ENCODE measurements around the gene BEND5.

BEND5 gene

DNA sequence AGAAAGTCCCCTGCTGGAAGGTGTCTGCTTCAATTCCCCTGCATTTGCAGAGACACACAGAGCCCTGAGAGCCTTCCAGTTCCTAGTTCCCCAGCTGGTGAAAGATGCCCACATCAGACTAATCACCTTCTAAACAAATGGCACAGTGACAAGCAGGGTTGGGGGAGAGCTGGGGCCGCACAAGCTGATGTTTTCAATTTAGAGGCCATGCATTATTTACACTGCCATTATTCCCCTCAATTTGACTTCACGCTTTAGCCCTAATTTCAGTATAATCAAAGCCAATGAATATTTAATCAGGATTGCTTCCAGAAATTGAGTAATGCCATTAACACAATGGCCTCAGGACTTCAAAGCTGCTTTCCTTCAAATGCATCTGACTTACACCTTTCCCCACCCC, 81.5 kb downstream of the BEND5 start:
- no peaks in the 10 kb centered on the region for H3K27me3 ChIP-seq (ENCODE audit: control insufficient read depth, insufficient read depth, low read length)
- H3K36me3 ChIP-seq (ENCODE audit: control insufficient read depth, insufficient read depth, low read length): no peaks in the 10 kb centered on the region
- no peaks in the 10 kb centered on the region for H3K4me1 ChIP-seq (ENCODE audit: control insufficient read depth, insufficient read depth, low read length)
- no peak overlapping the region for H3K27ac ChIP-seq (ENCODE audit: low read length)
- no CpG with 5 or more reads among the region's 2 CpGs for WGBS (ENCODE audit: insufficient coverage, insufficient read length)
- no peaks in the 10 kb centered on the region for H3K9me3 ChIP-seq (ENCODE audit: control insufficient read depth, insufficient read depth, low read length)
- no peak for DNase-seq (ENCODE audit: low read depth, low spot score)
- no peak overlapping the region for H3K4me3 ChIP-seq (ENCODE audit: low read length)

DNA sequence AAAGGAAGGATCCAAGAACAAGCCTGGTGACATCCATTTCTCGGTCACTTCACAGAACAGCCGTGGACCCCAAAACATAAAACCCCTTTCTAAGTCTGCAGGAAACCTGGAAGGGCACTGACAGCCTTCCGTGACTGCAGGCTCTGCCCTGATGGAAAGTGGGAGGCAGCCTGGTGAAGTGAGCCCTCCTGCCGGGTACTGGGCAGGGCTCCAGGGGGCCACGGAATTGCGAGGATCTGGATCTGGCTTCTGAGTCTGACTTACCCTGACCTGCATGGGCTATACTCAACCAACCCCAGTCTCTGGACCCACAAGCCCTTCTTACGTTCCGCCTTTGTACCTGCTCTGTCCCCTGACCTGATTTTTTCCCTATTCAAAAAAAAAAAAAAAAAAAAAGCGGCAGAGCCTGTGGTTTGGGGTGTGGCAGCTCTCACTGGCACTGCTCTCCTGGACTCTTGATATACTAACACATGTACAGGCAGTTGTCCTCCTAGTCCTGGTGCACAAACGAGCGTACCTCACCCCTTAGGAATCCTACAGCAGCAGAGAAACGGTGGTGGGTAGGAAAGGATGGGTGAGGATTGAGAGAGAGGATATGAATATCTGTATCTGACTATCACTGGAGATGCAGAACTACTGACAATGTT, 82.9 kb downstream of the BEND5 start:
- Histone ChIP-seq H3K9me3 (ENCODE audit: control insufficient read depth, insufficient read depth, low read length) (no peaks in the 10 kb centered on the region), H3K4me1 (ENCODE audit: control insufficient read depth, insufficient read depth, low read length) (no peaks in the 10 kb centered on the region), H3K36me3 (ENCODE audit: control insufficient read depth, insufficient read depth, low read length) (no peaks in the 10 kb centered on the region), H3K27me3 (ENCODE audit: control insufficient read depth, insufficient read depth, low read length) (no peaks in the 10 kb centered on the region), H3K4me3 (ENCODE audit: low read length) (no peak overlapping the region), H3K27ac (ENCODE audit: low read length) (no peak overlapping the region)
- no peak for DNase-seq (ENCODE audit: low read depth, low spot score)
- no CpG with 5 or more reads among the region's 12 CpGs for WGBS (ENCODE audit: insufficient coverage, insufficient read length)

DNA sequence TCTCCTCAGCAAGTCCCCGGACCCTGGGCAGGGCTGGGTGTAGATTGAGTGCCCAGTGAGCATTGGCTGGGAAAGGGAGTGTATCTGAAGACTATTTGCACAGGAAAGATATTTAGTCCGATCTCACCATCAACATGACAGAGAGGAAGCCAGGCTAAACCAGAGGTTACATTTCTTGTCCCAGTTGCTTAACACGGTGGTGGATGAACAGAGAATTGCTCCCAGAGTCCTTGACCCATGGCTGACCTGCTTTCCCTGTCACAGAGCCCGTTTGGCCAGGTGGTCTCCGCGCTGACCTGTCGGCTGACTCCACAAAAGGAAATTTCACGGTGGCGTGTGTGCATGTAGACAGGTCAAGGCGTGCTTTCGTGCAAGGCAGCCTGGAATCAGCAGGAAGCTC, 83.5 kb downstream of the BEND5 start:
- no peaks in the 10 kb centered on the region for H3K4me1 ChIP-seq (ENCODE audit: control insufficient read depth, insufficient read depth, low read length)
- no peak overlapping the region for H3K27ac ChIP-seq (ENCODE audit: low read length)
- no CpG with 5 or more reads among the region's 11 CpGs for WGBS (ENCODE audit: insufficient coverage, insufficient read length)
- H3K9me3 ChIP-seq (ENCODE audit: control insufficient read depth, insufficient read depth, low read length): no peaks in the 10 kb centered on the region
- no peak overlapping the region for H3K4me3 ChIP-seq (ENCODE audit: low read length)
- no peak for DNase-seq (ENCODE audit: low read depth, low spot score)
- no peaks in the 10 kb centered on the region for H3K36me3 ChIP-seq (ENCODE audit: control insufficient read depth, insufficient read depth, low read length)
- no peaks in the 10 kb centered on the region for H3K27me3 ChIP-seq (ENCODE audit: control insufficient read depth, insufficient read depth, low read length)

DNA sequence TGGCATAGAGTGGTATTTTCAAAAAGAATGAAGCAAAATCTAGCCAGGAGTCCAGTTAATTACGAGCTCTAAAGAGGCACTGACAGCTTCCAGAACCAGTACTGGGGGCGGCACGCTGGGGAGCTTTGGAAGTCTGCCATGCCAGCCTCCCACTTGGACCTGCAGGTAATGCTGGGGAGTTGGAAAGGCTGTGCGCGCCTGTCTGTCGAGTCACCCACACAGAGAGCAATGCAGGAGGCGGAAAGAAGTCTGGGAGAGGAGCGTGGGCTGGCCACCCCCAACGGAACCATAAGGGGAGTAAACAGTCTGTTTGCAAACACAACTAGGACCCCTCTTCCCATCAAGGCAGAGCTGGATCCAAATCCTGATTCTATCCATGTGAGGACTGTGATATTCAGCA, 84.5 kb downstream of the BEND5 start:
- H3K9me3 ChIP-seq (ENCODE audit: control insufficient read depth, insufficient read depth, low read length): no peaks in the 10 kb centered on the region
- no CpG with 5 or more reads among the region's 9 CpGs for WGBS (ENCODE audit: insufficient coverage, insufficient read length)
- H3K27ac ChIP-seq (ENCODE audit: low read length): no peak overlapping the region
- H3K4me1 ChIP-seq (ENCODE audit: control insufficient read depth, insufficient read depth, low read length): no peaks in the 10 kb centered on the region
- no peak for DNase-seq (ENCODE audit: low read depth, low spot score)
- H3K27me3 ChIP-seq (ENCODE audit: control insufficient read depth, insufficient read depth, low read length): no peaks in the 10 kb centered on the region
- no peaks in the 10 kb centered on the region for H3K36me3 ChIP-seq (ENCODE audit: control insufficient read depth, insufficient read depth, low read length)
- no peak overlapping the region for H3K4me3 ChIP-seq (ENCODE audit: low read length)

DNA sequence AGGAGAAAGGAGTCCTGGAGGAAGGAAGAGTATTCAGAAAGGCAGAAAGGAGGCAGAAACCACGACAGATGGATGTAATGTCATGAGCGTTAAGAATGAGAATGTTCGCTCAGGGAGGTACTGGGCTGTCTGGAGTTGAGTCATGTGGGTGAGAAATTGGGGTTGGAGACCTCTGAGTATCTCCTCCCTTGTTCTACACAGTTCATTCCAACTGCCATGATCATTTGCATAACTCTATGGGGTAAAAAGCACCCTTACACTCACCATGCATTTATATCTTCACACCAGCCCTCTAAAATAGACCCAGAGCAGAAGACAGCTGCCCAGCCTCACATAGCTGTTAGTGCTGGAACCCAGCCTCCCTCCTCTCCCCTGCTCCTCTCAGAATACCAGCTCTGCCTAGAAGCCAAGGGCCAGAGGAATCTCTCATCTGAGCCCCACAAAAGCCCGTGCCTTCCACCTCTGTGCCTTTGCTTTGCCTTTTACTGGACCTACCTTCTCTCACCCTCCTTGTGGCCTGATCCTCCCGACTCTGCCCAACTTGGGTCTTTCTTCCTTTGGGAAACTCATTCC, 85.2 kb downstream of the BEND5 start:
- no peak for DNase-seq (ENCODE audit: low read depth, low spot score)
- Histone ChIP-seq H3K9me3 (ENCODE audit: control insufficient read depth, insufficient read depth, low read length) (no peaks in the 10 kb centered on the region), H3K36me3 (ENCODE audit: control insufficient read depth, insufficient read depth, low read length) (no peaks in the 10 kb centered on the region), H3K4me1 (ENCODE audit: control insufficient read depth, insufficient read depth, low read length) (no peaks in the 10 kb centered on the region), H3K4me3 (ENCODE audit: low read length) (no peak overlapping the region), H3K27ac (ENCODE audit: low read length) (no peak overlapping the region), H3K27me3 (ENCODE audit: control insufficient read depth, insufficient read depth, low read length) (no peaks in the 10 kb centered on the region)
- no CpG with 5 or more reads among the region's 5 CpGs for WGBS (ENCODE audit: insufficient coverage, insufficient read length)

DNA sequence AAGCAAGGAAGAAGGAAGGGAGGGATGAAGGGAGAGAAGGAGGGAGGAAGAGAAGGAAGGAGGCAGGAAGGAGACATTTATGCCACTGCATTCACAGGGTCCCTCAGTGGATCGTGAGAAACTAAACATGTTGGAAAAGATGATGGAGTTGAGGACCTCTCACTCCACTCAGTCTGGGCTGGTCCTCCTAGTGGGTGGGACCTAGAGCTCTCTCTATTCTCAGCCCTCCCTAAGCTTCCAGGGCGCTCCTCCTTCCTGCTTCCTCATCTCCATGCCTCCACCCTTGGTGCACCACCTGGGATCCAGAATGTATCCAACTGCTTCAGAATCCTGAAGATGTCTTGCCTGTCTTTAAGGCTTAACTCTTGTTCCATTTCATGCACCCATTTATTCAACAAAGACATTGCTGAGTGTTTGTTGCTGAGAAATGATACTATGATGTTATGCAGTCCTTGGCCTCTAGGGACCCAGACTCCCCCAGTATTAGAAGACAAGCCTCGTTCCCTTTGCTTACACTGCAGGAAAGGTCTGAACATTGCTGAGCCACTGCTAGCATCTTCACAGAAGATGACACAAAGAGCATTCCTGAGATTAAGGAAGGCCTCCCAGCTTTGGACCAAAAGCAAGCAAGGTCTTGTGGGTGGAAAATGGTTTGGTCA, 88.5 kb downstream of the BEND5 start:
- no CpG with 5 or more reads among the region's 3 CpGs for WGBS (ENCODE audit: insufficient coverage, insufficient read length)
- no peak overlapping the region for H3K27ac ChIP-seq (ENCODE audit: low read length)
- no peaks in the 10 kb centered on the region for H3K36me3 ChIP-seq (ENCODE audit: control insufficient read depth, insufficient read depth, low read length)
- H3K27me3 ChIP-seq (ENCODE audit: control insufficient read depth, insufficient read depth, low read length): no peaks in the 10 kb centered on the region
- H3K9me3 ChIP-seq (ENCODE audit: control insufficient read depth, insufficient read depth, low read length): no peaks in the 10 kb centered on the region
- H3K4me3 ChIP-seq (ENCODE audit: low read length): no peak overlapping the region
- no peak for DNase-seq (ENCODE audit: low read depth, low spot score)
- H3K4me1 ChIP-seq (ENCODE audit: control insufficient read depth, insufficient read depth, low read length): no peaks in the 10 kb centered on the region

DNA sequence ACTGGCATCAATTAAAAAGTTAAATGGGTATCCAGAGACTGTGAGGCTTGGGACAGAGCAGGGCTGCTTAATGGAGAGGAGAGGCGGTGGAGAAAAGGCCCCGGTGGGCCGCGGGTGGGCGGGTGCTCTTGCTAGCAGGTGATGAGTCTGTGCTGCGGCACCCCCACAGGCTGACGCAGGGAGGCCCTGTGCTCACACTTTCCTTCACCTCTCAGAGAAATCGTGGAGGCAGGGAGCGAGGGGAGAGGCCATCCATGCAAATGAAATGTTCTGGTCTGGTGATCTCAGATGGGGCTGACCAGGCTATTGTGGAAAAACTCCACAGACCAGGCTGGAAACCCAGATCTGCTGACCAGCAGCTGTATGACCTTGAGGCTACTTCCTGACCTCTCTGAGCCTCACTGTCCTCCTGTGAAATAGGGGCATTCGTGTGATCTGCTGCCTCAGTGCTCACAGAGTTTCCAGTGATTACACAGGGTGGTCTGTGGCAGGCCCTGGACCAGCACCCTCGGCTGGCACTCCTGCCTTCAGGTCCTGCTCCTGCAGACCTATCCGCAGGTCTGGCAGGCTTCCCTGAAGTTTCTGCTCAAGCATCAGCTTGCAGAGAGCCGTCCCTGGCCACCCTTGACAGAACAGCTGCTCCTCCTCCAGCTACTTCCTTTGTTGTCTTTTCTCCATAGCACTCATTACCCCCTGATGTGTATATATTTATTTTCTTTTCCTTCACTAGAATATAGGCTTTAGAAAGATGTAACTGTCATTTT, 89.2 kb downstream of the BEND5 start:
- H3K4me1 ChIP-seq (ENCODE audit: control insufficient read depth, insufficient read depth, low read length): no peaks in the 10 kb centered on the region
- H3K4me3 ChIP-seq (ENCODE audit: low read length): no peak overlapping the region
- DNase-seq (ENCODE audit: low read depth, low spot score): no peak
- H3K27ac ChIP-seq (ENCODE audit: low read length): no peak overlapping the region
- H3K27me3 ChIP-seq (ENCODE audit: control insufficient read depth, insufficient read depth, low read length): no peaks in the 10 kb centered on the region
- H3K9me3 ChIP-seq (ENCODE audit: control insufficient read depth, insufficient read depth, low read length): no peaks in the 10 kb centered on the region
- WGBS (ENCODE audit: insufficient coverage, insufficient read length): no CpG with 5 or more reads among the region's 13 CpGs
- no peaks in the 10 kb centered on the region for H3K36me3 ChIP-seq (ENCODE audit: control insufficient read depth, insufficient read depth, low read length)

DNA sequence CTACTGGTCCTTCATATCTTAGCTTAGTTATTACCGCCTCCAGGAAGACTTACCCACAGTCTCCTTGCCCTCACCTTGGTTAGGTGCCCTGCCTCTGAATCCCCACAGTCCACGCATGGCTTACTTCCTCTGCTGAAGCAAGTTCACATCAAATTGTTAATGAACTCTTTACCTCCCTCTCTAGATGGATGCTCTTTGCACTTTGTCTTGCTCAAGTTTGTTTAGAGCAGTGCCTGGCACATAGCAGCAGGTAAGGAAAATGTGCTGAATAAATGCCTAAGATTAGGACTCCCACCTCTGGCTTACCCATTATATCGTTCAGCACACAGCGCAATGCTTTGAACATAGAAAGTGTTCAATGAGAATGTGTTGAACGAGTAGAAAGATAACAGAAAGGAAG, 90.5 kb downstream of the BEND5 start:
- H3K36me3 ChIP-seq (ENCODE audit: control insufficient read depth, insufficient read depth, low read length): no peaks in the 10 kb centered on the region
- H3K9me3 ChIP-seq (ENCODE audit: control insufficient read depth, insufficient read depth, low read length): no peaks in the 10 kb centered on the region
- WGBS (ENCODE audit: insufficient coverage, insufficient read length): no CpG with 5 or more reads among the region's 5 CpGs
- no peak overlapping the region for H3K4me3 ChIP-seq (ENCODE audit: low read length)
- 0 out of 2 replicates have a peak, but pooled peaks cover 3% of the 10 kb centered on the region for H3K4me1 ChIP-seq (ENCODE audit: control insufficient read depth, insufficient read depth, low read length)
- no peaks in the 10 kb centered on the region for H3K27me3 ChIP-seq (ENCODE audit: control insufficient read depth, insufficient read depth, low read length)
- no peak overlapping the region for H3K27ac ChIP-seq (ENCODE audit: low read length)
- DNase-seq (ENCODE audit: low read depth, low spot score): no peak

DNA sequence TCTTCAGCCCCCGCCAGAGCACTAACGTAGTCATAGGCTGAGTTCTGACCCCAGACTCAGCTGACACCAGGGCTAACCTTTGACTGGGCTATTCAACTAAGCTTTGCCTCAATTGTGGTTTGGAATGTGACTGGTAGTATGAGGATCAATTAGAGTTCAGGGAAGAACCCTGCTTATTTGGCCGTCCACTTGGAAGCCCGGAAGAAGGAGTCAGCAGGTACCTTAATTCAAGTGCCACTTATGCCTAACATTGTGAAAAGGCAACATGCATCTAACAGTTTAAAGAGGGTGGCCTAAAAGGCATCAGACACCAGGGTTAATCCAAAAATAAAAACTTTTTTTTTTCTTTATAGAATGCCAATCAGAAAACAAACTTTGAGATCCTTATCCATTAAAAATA, 92.3 kb downstream of the BEND5 start:
- Histone ChIP-seq H3K27me3 (ENCODE audit: control insufficient read depth, insufficient read depth, low read length) (no peaks in the 10 kb centered on the region), H3K4me1 (ENCODE audit: control insufficient read depth, insufficient read depth, low read length) (0 out of 2 replicates have a peak, but pooled peaks cover 3% of the 10 kb centered on the region), H3K36me3 (ENCODE audit: control insufficient read depth, insufficient read depth, low read length) (no peaks in the 10 kb centered on the region), H3K9me3 (ENCODE audit: control insufficient read depth, insufficient read depth, low read length) (no peaks in the 10 kb centered on the region), H3K4me3 (ENCODE audit: low read length) (no peak overlapping the region), H3K27ac (ENCODE audit: low read length) (no peak overlapping the region)
- no CpG with 5 or more reads among the region's 4 CpGs for WGBS (ENCODE audit: insufficient coverage, insufficient read length)
- DNase-seq (ENCODE audit: low read depth, low spot score): no peak

DNA sequence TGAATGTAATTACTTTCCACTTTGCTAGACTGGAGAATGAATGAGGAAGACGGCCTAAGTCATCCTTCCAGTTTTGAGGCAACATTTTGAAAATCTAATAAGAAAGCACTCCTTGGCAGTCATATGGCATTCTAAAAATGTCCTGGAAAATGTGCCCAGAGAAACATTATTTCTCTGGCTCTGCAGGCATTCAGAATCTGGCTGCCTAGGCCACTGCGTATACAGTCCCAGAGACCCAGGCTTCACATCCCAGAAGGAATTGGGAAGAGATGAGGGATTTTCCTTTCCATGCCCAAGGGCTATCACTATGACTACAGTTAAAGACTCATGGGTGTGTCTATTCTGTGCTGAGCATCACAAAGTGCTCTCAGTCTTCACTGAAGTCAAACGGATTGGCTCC, 92.9 kb downstream of the BEND5 start:
- DNase-seq (ENCODE audit: low read depth, low spot score): no peak
- Histone ChIP-seq H3K4me1 (ENCODE audit: control insufficient read depth, insufficient read depth, low read length) (0 out of 2 replicates have a peak, but pooled peaks cover 3% of the 10 kb centered on the region), H3K9me3 (ENCODE audit: control insufficient read depth, insufficient read depth, low read length) (no peaks in the 10 kb centered on the region), H3K36me3 (ENCODE audit: control insufficient read depth, insufficient read depth, low read length) (no peaks in the 10 kb centered on the region), H3K27ac (ENCODE audit: low read length) (no peak overlapping the region), H3K4me3 (ENCODE audit: low read length) (no peak overlapping the region), H3K27me3 (ENCODE audit: control insufficient read depth, insufficient read depth, low read length) (no peaks in the 10 kb centered on the region)
- no CpG with 5 or more reads among the region's 3 CpGs for WGBS (ENCODE audit: insufficient coverage, insufficient read length)
